ENCODE data around the gene EDIL3.

Gene EDIL3

GRCh38 chr5:83899326-83899970, 485.2 kb downstream of the EDIL3 start:
- DNase-seq (ENCODE audit: low spot score), result no peak

- no peak for DNase-seq (ENCODE audit: low spot score)
Observed at GRCh38 chr5:83895860-83896259, 488.8 kb downstream of the EDIL3 start.

- no peak for DNase-seq (ENCODE audit: low spot score)
Observed at GRCh38 chr5:83891261-83891660, 493.4 kb downstream of the EDIL3 start.
